ENCODE results near the gene NR6A1. TPM values are rescaled to one million over a fixed set of nuclear protein-coding genes. Genes with fewer than 3 reads are reported as not detected.

Gene NR6A1
- total RNA-seq, 1 experiment from 2014 or later = 32.1 TPM

DNA sequence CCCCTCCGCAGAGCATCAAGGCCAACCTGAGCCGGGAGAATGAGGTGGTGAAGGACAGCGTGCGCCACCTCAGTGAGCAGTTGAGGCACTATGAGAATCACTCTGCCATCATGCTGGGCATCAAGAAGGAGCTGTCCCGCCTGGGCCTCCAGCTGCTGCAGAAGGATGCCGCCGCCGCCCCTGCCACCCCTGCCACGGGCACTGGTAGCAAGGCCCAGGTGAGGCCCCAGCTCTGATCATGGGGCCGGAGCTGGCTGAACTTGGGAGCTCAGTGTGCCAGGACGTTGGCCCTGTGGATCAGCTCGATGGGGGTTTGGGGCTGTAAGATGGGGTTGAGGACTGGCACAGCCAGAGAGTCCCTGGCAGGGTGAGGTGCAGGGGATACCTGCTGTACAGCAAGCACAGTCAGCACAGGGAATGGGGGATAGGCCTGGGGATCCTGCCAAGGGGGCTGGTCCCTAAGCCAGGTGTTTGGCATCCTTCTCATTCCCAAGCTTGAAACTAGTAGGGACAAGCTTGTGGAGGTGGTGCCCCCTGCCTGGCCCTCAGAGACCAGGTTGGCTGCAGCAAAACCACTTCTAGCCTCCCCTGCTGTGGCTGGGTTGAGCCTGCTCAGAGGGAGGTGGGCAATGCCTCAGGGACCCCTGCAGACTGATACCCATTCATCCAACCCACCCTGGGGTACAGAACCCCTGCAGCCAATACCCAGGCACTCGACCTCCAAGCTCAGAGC, 28.3 kb upstream of the NR6A1 start:
- in situ Hi-C loops (cut with HindIII; ENCODE audit: low sequenced_read_pairs) = no loop called here
- no peak for DNase-seq (ENCODE audit: low spot score)

DNA sequence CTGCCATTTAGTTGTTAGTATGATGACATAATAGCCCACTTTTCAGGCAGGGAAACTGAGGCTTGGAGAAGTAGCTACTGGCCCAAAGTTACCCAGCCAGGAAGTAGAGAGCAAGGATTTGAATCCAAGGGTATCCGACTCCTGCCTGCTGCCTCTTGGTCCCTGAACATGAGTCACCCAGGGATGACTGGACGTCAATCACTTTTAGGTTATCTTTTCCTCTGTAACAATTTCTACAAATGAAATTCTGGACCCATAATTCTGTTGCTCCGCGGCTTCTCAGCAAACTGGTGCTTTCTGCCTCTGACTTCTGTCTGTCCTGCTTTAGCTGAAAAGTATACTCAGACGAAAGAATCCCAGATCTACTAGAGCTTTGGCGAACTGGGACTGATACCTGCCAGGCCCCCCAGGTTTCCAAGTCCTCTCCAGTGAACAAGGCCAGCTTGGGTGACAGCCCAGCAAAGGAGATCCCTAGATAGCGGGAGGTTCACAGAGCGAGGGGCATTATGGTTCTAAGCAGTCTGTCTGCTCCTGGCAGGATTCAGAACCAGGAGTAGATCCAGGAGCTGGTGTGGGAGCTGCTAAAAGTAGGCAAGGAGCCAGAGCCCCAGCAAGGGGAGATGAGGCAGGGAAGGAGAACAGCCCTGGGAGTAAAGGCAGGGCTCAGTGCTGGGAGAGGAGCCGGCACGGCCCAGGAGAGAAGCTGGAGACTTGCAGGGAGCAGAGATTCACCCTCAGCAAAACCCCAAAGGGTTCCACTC, 26.4 kb upstream of the NR6A1 start:
- no peak for DNase-seq (ENCODE audit: low spot score)
- in situ Hi-C loops (cut with HindIII; ENCODE audit: low sequenced_read_pairs) = no loop called here

DNA sequence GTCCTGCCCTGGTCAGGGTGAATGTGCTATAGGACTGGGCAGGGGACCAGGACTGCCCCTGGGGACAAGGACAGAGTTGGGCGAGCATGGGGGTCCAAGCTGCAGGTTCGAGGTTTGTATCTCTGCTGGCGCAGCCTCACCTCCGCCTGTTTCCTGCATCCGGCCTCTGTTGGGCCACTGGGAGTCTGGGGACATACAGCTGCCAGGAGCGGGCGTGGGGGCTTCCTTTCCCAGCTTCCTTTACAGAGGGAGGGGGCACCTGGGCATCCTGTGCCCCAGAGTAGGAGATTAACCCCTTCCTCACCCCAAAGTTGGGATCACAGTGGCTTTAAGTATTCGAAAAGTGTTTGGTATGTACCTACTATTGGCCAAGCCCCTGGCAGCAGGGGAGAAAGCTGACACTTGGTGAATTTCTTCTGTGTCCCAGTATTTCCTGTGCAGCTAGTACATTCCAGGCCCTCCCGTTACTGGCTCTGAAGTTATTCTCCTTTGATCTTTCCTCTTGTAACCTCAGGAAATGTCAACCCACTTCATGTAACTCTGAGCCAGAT, 24.8 kb upstream of the NR6A1 start:
- DNase-seq (ENCODE audit: low spot score) = no peak
- in situ Hi-C loops (cut with HindIII; ENCODE audit: low sequenced_read_pairs) = no loop called here

DNA sequence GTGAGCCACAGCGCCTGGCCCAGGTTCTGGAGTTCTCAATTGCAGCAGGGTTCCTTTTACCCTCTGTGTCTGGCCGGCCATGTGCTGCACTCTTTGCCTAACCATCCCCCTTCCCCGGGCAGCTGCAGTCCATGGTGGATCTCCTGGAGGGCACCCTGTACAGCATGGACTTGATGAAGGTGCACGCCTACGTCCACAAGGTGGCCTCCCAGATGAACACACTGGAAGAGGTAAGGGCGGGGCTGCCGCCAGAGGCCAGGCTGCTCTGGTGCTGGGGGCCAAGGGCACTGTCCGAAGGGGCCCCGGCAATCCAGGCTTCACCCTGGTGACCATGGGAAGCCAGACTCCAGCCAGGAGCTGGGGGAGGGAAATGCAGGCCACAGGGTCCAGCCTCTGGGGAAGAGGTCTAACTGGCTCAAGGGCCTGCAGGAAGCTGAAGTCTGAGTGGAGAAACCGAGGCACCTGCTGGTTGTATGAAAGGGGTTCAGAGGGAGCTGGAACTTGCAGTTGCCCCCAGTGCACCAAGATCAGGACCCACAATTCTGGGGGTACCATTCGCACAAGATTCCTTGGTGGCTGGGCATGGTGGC, 23.9 kb upstream of the NR6A1 start:
- in situ Hi-C loops (cut with HindIII; ENCODE audit: low sequenced_read_pairs) = no loop called here
- DNase-seq (ENCODE audit: low spot score) = no peak

DNA sequence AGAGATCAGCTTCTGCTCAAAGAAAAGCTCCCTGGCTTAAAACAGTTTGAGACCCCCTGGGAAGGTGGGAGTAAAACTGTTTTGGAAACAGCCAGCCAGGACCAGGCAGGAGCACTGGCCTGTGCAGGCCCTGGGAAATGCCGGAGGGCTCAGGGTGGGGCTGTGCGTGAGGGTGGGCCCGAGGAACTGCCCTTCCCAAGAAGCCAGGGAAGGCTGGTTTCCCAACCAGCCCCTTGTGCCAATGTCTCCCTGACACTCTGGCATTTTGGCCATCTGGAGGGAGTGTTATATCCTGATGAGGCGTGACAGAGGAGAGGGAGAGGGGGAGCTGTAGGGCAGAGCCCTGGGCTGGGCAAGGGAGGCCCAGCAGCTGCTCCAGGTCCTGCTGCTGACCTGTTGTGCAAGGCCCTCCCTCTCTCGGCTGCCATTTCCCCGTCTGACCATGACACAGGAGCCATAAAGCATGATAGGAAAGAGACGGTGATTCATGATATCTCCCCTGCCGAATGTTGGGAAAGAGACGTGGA, 22.0 kb upstream of the NR6A1 start:
- DNase-seq (ENCODE audit: low spot score) = no peak
- in situ Hi-C loops (cut with HindIII; ENCODE audit: low sequenced_read_pairs) = no loop called here

DNA sequence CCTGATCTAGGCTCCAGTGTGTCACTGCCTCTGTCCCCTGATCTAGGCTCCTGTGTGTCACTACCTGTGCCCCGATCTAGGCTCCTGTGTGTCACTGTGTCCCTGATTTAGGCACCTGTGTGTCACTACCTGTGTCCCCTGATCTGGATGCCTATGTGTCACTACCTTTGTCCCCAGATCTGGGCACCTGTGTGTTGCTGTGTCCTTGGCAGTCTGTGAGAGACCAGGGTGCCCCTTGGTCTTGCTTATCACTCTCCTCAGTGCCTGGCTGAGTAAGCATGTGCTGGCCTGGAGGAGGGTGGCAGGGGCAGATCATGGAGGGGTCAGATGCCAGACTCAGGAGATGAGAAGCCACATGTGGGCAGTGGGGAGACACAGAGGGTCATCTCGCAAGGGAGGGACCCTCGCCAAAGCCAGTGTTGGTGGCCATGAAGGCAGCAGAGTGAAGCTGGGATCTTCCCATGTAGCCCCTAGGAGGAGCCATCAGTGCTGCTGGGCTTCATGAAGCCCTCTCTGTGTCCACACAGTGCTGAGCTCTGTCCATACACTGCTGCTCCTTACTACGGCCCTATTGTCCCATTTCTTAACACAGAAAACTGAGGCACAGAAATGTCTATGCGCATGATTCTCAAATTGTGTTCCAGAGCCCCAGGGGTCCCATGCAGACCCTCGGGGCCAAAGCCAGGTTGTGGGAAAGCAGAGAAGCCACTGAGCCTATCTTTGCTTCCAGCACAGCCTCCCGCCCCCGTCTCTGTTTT, 21.3 kb upstream of the NR6A1 start:
- in situ Hi-C loops (cut with HindIII; ENCODE audit: low sequenced_read_pairs) = no loop called here
- DNase-seq (ENCODE audit: low spot score) = no peak

DNA sequence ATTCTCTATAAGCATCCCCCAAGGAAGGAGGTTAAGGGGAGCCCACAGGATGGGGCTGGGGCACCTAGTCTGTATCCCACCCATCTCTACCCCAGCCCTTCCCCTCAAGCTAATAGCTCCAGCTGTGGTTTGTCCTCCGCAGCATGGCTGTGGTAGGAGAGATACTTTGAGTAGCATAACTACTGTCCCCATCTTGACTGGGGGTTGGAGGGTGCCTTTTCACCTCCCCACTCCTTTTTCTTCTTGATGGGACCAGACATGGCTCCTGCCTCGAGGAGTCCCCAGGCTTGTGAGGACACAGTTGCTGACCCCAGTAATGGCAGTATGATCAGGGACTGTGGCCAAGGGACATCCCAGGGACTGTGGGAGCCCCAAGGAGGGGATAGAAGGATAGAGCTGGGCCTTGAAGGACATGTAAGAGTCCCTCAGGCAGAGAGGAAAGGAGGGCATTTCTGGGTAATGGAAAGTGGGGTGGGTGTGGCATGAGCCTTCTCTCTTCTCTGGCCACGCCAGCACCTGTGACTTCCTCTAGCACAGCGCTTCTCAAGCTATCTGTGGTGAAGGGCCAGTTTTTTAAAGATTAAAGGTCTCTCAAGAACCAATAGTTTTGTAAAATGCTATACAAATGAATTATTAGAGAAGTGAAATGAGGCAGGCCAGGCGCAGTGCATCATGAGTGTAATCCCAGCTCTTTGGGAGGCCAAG, 19.8 kb upstream of the NR6A1 start:
- in situ Hi-C loops (cut with HindIII; ENCODE audit: low sequenced_read_pairs) = no loop called here
- DNase-seq (ENCODE audit: low spot score) = no peak

DNA sequence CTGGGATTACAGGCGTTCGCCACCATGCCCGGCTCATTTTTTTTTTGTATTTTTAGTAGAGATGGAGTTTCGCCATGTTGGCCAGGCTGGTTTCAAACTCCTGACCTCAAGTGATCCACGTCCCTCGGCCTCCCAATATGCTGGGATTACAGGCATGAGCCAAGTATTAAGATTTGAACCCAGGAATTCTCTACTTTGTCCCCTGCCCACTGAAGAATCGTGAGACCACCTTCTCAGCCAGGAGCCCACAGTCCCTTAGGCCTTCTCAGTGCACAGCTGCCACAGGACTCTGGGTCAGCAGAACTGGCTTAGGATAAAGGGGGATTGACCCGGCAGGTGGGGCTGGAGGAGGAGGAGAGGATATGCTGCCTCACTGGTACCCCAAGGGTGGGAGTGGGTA, 19.2 kb upstream of the NR6A1 start:
- in situ Hi-C loops (cut with HindIII; ENCODE audit: low sequenced_read_pairs) = no loop called here
- DNase-seq (ENCODE audit: low spot score) = no peak

DNA sequence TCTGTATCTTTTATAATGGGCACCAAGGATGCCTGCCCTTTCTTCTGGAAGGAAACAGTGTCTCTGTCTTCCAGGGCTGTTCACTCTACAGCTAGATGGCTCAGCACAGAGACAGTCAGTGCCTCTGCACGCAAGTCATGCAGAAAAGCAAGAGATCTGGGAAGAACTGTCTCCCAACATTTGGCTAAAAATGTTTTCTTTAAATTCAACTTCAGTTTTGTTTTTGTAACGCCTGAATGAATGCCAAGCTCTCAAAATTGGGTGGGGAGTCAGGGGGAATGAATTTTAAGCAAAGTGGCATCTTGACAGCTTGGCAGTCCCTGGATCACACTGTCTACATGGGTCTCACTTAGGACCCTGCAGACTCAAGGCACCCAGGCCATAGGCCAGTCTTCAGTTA, 18.4 kb upstream of the NR6A1 start:
- DNase-seq (ENCODE audit: low spot score) = no peak
- in situ Hi-C loops (cut with HindIII; ENCODE audit: low sequenced_read_pairs) = no loop called here

DNA sequence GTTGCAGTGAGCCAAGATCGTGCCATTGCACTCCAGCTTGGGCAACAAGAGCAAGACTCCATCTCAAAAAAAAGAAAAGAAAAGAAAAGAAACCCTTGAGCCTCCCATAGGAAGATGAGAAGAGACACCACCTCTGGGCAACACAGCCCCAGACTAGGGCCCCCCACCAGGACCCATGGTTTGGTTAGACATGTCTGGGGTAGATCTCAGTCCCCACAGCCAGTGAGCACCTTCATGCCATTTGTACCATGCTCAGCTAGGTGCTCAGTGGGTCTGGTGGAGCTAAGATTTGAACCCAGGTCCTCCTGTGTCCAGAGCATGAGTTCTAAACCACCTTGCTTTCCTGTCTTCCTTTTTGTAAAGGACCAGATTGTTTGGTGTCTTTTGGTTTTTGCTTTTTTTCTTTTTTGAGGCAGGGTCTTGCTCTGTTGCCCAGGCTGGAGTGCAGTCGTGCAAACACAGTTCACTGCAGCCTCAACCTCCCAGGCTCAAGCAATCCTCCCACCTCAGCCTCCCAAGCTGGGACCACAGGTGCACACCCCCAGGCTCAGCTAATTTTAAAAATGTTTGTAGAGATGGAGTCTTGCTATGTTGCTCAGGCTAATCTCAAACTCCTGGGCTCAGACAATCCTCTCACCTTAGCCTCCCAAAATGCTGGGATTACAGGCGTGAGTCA, 17.6 kb upstream of the NR6A1 start:
- DNase-seq (ENCODE audit: low spot score) = no peak
- in situ Hi-C loops (cut with HindIII; ENCODE audit: low sequenced_read_pairs) = no loop called here

DNA sequence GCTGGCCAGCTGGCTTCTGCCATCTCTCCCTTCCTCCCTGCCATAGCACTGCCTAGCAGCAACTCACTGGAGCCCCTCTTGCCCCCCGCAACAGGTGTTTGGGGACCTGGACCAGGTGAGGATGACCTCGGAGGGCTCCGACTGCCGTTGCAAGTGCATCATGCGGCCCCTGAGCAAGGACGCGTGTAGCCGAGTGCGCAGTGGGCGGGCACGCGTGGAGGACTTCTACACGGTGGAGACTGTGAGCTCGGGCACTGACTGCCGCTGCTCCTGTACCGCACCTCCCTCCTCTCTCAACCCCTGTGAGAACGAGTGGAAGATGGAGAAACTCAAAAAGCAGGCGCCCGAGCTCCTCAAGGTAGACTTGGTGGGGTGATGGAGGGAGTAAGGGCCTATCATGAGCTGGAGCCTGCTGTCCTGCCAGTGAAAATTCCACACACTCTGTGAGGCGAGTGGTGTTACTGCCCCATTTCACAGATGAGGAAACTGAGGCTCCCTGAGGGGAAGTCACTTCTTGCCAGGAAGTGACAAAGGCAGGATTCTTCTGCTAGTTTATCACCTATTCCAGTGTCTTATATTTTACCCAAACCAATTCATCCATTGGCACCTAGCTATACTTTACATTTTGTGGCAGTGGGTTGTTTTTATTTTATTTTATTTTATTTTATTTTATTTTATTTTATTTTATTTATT, 15.9 kb upstream of the NR6A1 start:
- in situ Hi-C loops (cut with HindIII; ENCODE audit: low sequenced_read_pairs) = no loop called here
- DNase-seq (ENCODE audit: low spot score) = no peak

DNA sequence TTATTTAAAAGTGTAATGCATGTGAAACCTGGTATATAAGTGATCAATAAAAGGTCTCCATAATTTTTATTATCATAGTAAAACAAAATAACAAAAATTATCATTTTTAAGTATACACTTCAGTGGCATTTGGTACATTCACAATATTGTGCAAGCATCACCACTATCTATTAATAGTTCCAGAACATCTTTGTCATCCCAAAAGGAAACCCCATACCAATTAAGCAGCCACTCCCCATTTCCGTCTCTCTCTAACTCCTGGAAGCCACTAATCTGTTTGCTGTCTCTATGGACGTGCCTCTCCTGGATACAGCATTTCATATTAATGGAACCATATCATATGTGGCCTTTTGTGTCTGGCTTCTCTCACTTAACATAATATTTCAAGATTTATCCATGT, 13.4 kb upstream of the NR6A1 start:
- in situ Hi-C loops (cut with HindIII; ENCODE audit: low sequenced_read_pairs) = no loop called here
- DNase-seq (ENCODE audit: low spot score) = no peak

DNA sequence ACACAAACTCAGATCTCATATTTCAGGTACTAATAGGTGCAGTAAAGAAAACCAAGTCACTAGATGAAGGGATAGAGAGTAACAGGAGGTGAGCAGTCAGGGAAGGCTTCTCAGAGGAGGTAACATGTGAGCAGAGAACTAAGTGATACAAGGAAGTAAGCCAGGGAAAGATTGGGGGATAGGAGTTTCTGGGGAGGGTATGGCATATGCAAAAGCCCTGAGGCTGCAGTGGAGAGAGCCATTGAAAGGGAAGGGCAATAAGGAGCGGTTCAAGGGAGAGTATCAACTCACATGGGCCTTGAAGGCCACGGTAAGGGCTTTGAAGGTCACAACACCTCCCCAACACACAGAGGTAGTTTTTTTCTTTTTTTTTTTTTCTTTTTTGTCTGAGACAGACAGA, 12.7 kb upstream of the NR6A1 start:
- no peak for DNase-seq (ENCODE audit: low spot score)
- in situ Hi-C loops (cut with HindIII; ENCODE audit: low sequenced_read_pairs) = no loop called here

DNA sequence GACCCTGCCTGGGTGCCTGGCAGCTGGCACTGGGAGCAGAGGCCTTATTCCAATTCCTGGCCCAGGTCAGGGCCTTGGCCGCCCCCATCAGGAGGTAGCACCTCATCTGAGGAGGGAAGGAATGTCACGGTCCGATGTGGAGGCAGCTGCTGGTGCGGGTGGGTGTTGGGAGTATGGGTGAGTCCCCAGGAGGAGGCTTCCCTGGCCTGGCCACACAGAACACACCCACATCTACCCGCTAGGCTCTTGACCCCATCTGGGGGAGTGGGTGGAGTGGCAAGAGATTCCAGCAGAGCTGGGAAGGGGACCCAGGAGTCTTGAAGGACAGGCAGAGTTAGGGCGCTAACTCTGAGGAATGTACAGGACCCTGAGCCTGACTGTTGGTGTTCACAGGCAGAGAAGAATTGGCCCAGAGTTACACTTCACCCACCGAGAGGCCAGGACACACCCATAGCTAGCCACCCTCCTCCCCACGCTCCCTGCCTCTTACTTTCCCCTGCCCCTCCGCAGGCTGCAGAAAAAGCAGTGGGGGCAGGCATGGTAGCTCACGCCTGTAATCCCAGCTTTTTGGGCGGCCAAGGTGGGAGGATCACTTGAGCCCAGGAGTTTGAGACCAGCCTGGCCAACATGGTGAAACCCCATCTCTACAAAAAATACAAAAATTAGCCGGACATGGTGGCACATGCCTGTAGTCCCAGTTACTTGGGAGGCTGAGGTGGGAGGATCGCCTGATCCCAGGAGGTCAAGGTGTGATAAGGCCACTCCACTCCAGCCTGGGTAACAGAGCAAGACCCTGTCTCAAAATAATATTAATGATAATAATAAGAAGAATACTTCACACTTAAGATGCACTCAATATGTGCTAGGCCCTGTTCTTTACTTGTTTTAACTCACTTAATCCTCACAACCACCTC, 11.8 kb upstream of the NR6A1 start:
- DNase-seq (ENCODE audit: low spot score) = no peak
- in situ Hi-C loops (cut with HindIII; ENCODE audit: low sequenced_read_pairs) = no loop called here

DNA sequence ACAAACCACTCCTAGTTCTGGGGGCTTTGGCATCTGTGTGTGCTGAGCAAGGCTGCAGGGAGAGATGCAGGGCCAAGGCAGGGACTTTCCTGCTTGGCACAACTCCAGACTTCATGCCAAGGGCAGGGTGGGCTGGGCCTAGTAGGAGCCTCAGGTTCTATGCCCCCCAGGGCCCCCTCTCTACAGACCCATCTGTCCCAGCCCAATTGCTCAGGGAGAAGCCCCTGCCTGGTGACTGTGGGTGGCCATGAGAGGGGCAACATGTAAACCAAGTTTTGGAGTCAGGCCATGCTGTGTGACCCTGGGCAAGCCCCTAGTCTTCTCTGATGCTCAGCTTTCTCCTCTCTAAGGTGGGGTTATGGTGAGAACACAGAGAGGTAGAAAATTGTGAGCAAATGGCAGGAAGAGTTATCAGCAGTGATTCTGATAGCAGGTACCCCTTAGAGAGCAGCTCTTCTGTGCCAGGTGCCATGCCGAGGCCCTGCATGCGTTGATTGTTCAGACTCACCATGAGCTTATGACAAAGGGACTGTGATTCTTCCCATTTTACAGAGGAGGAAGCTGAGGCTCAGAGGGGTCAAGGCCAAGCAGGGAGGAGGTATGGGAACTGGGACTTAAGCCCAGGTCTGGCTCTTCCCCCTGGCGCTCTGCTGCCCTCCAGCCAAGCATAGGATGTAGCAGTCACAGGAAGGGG, 11.0 kb upstream of the NR6A1 start:
- no peak for DNase-seq (ENCODE audit: low spot score)
- in situ Hi-C loops (cut with HindIII; ENCODE audit: low sequenced_read_pairs) = no loop called here

DNA sequence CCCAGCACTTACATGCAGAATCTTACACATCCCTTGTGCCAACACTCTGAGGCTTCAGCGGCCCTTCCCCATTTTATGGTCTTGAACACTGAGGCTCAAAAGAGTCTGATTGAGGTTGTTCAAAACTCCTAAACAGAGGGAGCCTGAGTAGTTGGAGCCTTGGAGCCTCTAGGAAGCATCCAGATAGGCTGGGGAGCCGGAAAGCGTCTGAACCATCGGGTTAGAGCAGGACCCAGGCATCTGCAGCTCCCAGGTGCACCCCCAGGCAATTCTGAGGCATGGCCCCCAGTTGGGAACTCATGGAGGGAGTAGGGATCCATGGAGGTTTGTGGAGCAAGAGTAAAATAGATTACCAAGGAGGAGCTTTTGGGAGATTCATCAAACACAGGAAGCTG, 9.6 kb upstream of the NR6A1 start:
- no peak for DNase-seq (ENCODE audit: low spot score)
- in situ Hi-C loops (cut with HindIII; ENCODE audit: low sequenced_read_pairs) = no loop called here

Measured in G401 (cell line).